GM23248 (cell line): ENCODE results near the gene AKNA.

Source experiments
- EZH2 ChIP-seq: fragments of 200-600 bp; sonication (generic); IDR thresholded peaks from 2 replicates; pipeline ENCODE4 v1.6.1; 2018; ENCODE audit warnings: antibody characterized with exemption, mild to moderate bottlenecking; ENCODE audit not compliant: insufficient read depth, poor library complexity, severe bottlenecking
- EZH2phosphoT487 ChIP-seq: fragments of 200-600 bp; sonication (generic); IDR thresholded peaks from 2 replicates; pipeline ENCODE4 v1.6.1; 2018; ENCODE audit warnings: antibody characterized with exemption, moderate library complexity, mild to moderate bottlenecking, low read depth; ENCODE audit not compliant: insufficient read depth

GRCh38 chr9:114335745-114336144 is 52.0 kb downstream of the AKNA start:
- TF ChIP-seq EZH2 (no peak), EZH2phosphoT487 (no peak)
